Tibial nerve (tissue), 4 donors: ENCODE data around the gene PHF12.

Experiments used
- CTCF ChIP-seq, 5 experiments: fragments of 200-600 bp in 3 of 5; fragments of 450-650 bp in 2 of 5; sonication (generic) in 3 of 5; IDR thresholded peaks; one replicate each; pipeline ENCODE4 v1.5.1; 2016 to 2019; ENCODE audit warnings: antibody characterized with exemption in 5 of 5, mild to moderate bottlenecking in 3 of 5, moderate library complexity in 2 of 5
- EP300 ChIP-seq, 2 donors: sonication (generic); formaldehyde crosslinking; IDR thresholded peaks; one replicate each; pipeline ENCODE4 v1.6.1; 2017; ENCODE audit warnings: antibody characterized with exemption in 2 of 2, mild to moderate bottlenecking in 1 of 2
- POLR2A ChIP-seq, 2 donors: fragments of 450-650 bp; IDR thresholded peaks; one replicate each; pipeline ENCODE4 v1.6.1; 2017; ENCODE audit warnings: antibody characterized with exemption in 2 of 2, mild to moderate bottlenecking in 2 of 2, moderate library complexity in 2 of 2

DNA sequence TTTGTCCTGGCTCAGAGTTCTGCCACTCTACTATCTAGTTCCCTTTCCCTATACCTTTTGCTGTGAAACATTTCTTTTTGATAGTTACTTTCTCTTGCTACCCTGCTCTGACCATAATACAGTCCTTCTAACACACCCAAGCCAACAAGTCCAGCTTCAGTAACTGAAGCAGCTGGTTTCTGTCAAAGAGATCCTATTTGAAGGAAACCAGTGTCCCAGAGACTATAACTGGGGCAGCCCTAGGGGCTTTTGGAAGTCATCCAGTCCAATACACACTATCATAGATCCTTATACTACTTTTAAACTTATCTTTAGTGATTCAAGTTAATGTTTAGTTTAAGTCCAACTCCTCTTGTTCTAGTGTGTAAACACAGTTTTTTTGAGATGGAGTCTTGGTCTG lies 31.1 kb downstream of the PHF12 start:
- TF ChIP-seq CTCF (IDR thresholded peaks at IDR 0.05): no peak
- no peak for TF ChIP-seq POLR2A (IDR thresholded peaks at IDR 0.05)
- no peak for TF ChIP-seq EP300 (IDR thresholded peaks at IDR 0.05)
